ENCODE data around the gene HOXB3. TPM values are rescaled to one million over a fixed set of nuclear protein-coding genes. Genes with fewer than 3 reads are reported as not detected.

HOXB3 gene
- total RNA-seq = 10 to 100 TPM; 26.8 to 33.3 TPM

GRCh38 chr17:48589831-48590606 is at the start of gene HOXB3:
Gene HOXB3 (minus strand): TSS chr17:48590241. CDS start chr17:48552474, 37,767 bp downstream.
- no peak for DNase-seq (ENCODE audit: low spot score)
- no peaks in the 10 kb centered on the region for H3K27me3 ChIP-seq (replicated peaks; ENCODE audit: insufficient read depth)
- peaks cover under 1% of the 10 kb centered on the region for H3K36me3 ChIP-seq
- no peak for ATAC-seq (ENCODE audit: insufficient number of reproducible peaks, low FRiP score, low read depth)
- TF ChIP-seq CTCF (IDR thresholded peaks at IDR 0.05) = no peak
- H3K27ac ChIP-seq = peak within 1 kb of the TSS in 1 of 2 donors; percentile 38
- H3K4me1 ChIP-seq (ENCODE audit: control insufficient read depth in 1 of 2, low read depth in 2 of 2) = peaks cover 13 to 17% of the 10 kb centered on the region in 2 donors
- H3K9me3 ChIP-seq = no peaks in the 10 kb centered on the region
- H3K4me3 ChIP-seq = peak within 1 kb of the TSS; percentile 37

DNA sequence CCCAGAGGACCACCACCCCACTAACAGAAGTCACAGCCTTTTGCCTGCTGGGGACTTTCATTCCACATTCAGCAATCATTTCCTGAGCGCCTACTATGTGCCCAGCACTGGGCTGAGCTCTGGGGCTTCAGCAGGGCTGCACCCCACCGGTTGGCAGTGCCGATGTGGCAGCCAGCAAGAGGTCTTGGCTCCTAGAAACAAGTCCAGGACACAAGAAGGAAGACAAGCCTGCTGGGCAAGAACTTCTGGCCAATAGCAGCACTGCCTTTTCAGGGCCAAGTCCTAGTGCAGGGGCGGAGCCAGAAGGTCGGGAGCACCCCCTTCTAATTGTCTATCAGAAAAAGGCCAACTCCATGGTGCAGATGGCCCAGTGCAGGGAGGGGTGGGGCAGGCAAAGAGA is 49.1 kb upstream of the HOXB3 start:
- DNase-seq (ENCODE audit: low spot score) (no peak), ATAC-seq (ENCODE audit: insufficient number of reproducible peaks, low FRiP score, low read depth) (no peak)
- Histone ChIP-seq H3K27ac (no peak overlapping the region), H3K27me3 (replicated peaks; ENCODE audit: insufficient read depth) (peaks cover 33% of the 10 kb centered on the region), H3K9me3 (no peaks in the 10 kb centered on the region), H3K36me3 (no peaks in the 10 kb centered on the region), H3K4me3 (no peak overlapping the region), H3K4me1 (ENCODE audit: control insufficient read depth in 1 of 2, low read depth in 2 of 2) (no peaks in the 10 kb centered on the region)
- TF ChIP-seq CTCF (IDR thresholded peaks at IDR 0.05) = no peak

DNA sequence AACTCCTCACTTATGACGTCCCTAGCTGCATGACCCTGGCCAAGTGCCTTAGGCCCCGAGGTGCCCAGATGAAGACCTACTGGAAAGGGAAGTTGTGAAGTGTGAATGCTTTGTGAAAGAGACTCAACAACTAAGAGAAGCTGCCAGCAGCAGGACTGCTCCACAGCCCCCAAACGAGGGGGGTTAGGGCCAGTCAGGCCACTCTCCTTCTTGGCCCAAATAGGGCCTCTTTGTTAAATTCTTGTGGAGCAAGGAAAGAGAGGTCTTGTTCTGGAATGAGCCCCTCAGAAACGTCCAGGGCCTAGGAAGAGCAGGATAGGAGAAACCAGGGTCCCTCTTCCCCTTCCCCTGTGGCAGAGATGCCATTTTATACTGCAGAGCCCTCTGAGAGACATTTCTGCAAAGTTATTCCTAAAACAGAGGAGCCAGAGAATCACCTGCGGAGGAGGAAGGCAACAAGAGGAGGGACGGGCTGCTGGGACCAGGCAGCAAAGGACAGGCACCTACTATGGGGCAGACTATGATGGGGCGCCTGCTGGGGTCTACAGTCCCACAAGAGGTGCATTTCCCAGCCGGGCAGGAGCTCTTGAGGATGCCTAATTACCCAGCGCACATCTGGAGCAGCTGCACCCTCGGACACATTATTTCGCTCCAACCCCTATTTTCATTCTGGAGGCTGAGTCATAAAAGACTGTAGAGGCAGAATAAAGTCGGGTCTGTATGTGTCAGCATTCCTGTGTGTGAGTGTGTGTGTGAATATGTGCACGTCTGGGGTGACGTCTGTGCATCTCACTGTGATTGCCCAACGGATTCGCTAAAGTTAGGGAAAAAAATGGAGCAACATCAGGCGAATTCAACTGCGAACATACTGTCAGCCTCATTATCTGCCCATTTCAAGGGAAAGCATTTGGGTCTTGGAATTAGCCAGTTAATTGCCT is 47.6 kb upstream of the HOXB3 start:
- H3K27ac ChIP-seq = no peak overlapping the region
- no peak overlapping the region for H3K4me3 ChIP-seq
- no peak for DNase-seq (ENCODE audit: low spot score)
- TF ChIP-seq CTCF (IDR thresholded peaks at IDR 0.05) = no peak
- no peaks in the 10 kb centered on the region for H3K4me1 ChIP-seq (ENCODE audit: control insufficient read depth in 1 of 2, low read depth in 2 of 2)
- H3K36me3 ChIP-seq = no peaks in the 10 kb centered on the region
- no peaks in the 10 kb centered on the region for H3K9me3 ChIP-seq
- ATAC-seq (ENCODE audit: insufficient number of reproducible peaks, low FRiP score, low read depth) = no peak
- H3K27me3 ChIP-seq (replicated peaks; ENCODE audit: insufficient read depth) = peaks cover 38% of the 10 kb centered on the region

- no peak for DNase-seq (ENCODE audit: low spot score)
- Histone ChIP-seq H3K4me3 (no peak overlapping the region), H3K27ac (no peak overlapping the region), H3K4me1 (ENCODE audit: control insufficient read depth in 1 of 2, low read depth in 2 of 2) (no peaks in the 10 kb centered on the region), H3K27me3 (replicated peaks; ENCODE audit: insufficient read depth) (peaks cover 41% of the 10 kb centered on the region), H3K36me3 (no peaks in the 10 kb centered on the region), H3K9me3 (no peaks in the 10 kb centered on the region)
- peak; percentile 49 for TF ChIP-seq CTCF (IDR thresholded peaks at IDR 0.05)
- ATAC-seq (ENCODE audit: insufficient number of reproducible peaks, low FRiP score, low read depth) = no peak
Observed at GRCh38 chr17:48636177-48637018, 46.4 kb upstream of the HOXB3 start.

Measured in thoracic aorta (tissue), 2 donors.